ENCODE measurements around the gene EML1.

EML1 gene

GRCh38 chr14:99971087-99971940, 178.1 kb downstream of the EML1 start:
- H3K4me3 ChIP-seq (ENCODE audit: low read depth in 1 of 2, low read length in 2 of 2) = peak overlapping the region; percentile 24 to 84
- no peak overlapping the region for H3K27ac ChIP-seq (ENCODE audit: low read depth, low read length)
- no peaks in the 10 kb centered on the region for H3K27me3 ChIP-seq (ENCODE audit: control insufficient read depth in 1 of 2, insufficient read depth in 2 of 2, low read length in 2 of 2)
- no peaks in the 10 kb centered on the region for H3K36me3 ChIP-seq (ENCODE audit: insufficient read depth, low read length)
- H3K9me3 ChIP-seq (ENCODE audit: low read length) = no peaks in the 10 kb centered on the region
- H3K9ac ChIP-seq (ENCODE audit: low read length) = no peak overlapping the region
- H3K4me1 ChIP-seq (ENCODE audit: insufficient read depth, low read length) = peaks cover 9% of the 10 kb centered on the region

- H3K27ac ChIP-seq (ENCODE audit: low read depth, low read length) = peak overlapping the region; percentile 30
These were observed 178.9 kb downstream of the EML1 start for GRCh38 chr14:99971941-99972747.

GRCh38 chr14:99972748-99973466, 179.7 kb downstream of the EML1 start:
- Histone ChIP-seq H3K4me3 (ENCODE audit: low read depth in 1 of 2, low read length in 2 of 2) (peak overlapping the region; percentile 70 to 95), H3K27ac (ENCODE audit: low read depth, low read length) (peak overlapping the region; percentile 30), H3K4me1 (ENCODE audit: insufficient read depth, low read length) (peaks cover 9% of the 10 kb centered on the region), H3K9me3 (ENCODE audit: low read length) (no peaks in the 10 kb centered on the region), H3K9ac (ENCODE audit: low read length) (peak overlapping the region; percentile 10), H3K27me3 (ENCODE audit: control insufficient read depth in 1 of 2, insufficient read depth in 2 of 2, low read length in 2 of 2) (no peaks in the 10 kb centered on the region), H3K36me3 (ENCODE audit: insufficient read depth, low read length) (no peaks in the 10 kb centered on the region)

More at GRCh38 chr14:99971941-99972747, 178.9 kb downstream of the EML1 start:
- Histone ChIP-seq H3K27me3 (ENCODE audit: control insufficient read depth in 1 of 2, insufficient read depth in 2 of 2, low read length in 2 of 2) (no peaks in the 10 kb centered on the region), H3K9me3 (ENCODE audit: low read length) (no peaks in the 10 kb centered on the region), H3K36me3 (ENCODE audit: insufficient read depth, low read length) (no peaks in the 10 kb centered on the region), H3K4me3 (ENCODE audit: low read depth in 1 of 2, low read length in 2 of 2) (peak overlapping the region; percentile 70 to 95), H3K9ac (ENCODE audit: low read length) (peak overlapping the region; percentile 10), H3K4me1 (ENCODE audit: insufficient read depth, low read length) (peaks cover 9% of the 10 kb centered on the region)

- Histone ChIP-seq H3K9ac (ENCODE audit: low read length) (no peak overlapping the region), H3K27me3 (ENCODE audit: control insufficient read depth in 1 of 2, insufficient read depth in 2 of 2, low read length in 2 of 2) (no peaks in the 10 kb centered on the region), H3K36me3 (ENCODE audit: insufficient read depth, low read length) (no peaks in the 10 kb centered on the region), H3K27ac (ENCODE audit: low read depth, low read length) (no peak overlapping the region), H3K4me1 (ENCODE audit: insufficient read depth, low read length) (peaks cover 9% of the 10 kb centered on the region), H3K9me3 (ENCODE audit: low read length) (no peaks in the 10 kb centered on the region), H3K4me3 (ENCODE audit: low read depth in 1 of 2, low read length in 2 of 2) (no peak overlapping the region)
These were observed 182.0 kb downstream of the EML1 start for GRCh38 chr14:99975190-99975589.

GRCh38 chr14:99976021-99976420, 182.8 kb downstream of the EML1 start:
- H3K27ac ChIP-seq (ENCODE audit: low read depth, low read length) = no peak overlapping the region
- no peaks in the 10 kb centered on the region for H3K27me3 ChIP-seq (ENCODE audit: control insufficient read depth in 1 of 2, insufficient read depth in 2 of 2, low read length in 2 of 2)
- no peaks in the 10 kb centered on the region for H3K36me3 ChIP-seq (ENCODE audit: insufficient read depth, low read length)
- H3K9ac ChIP-seq (ENCODE audit: low read length) = no peak overlapping the region
- no peaks in the 10 kb centered on the region for H3K9me3 ChIP-seq (ENCODE audit: low read length)
- no peak overlapping the region for H3K4me3 ChIP-seq (ENCODE audit: low read depth in 1 of 2, low read length in 2 of 2)
- H3K4me1 ChIP-seq (ENCODE audit: insufficient read depth, low read length) = peaks cover 5% of the 10 kb centered on the region

GRCh38 chr14:99976681-99977080, 183.5 kb downstream of the EML1 start:
- Histone ChIP-seq H3K9ac (ENCODE audit: low read length) (no peak overlapping the region), H3K4me1 (ENCODE audit: insufficient read depth, low read length) (peaks cover 5% of the 10 kb centered on the region), H3K4me3 (ENCODE audit: low read depth in 1 of 2, low read length in 2 of 2) (no peak overlapping the region), H3K27me3 (ENCODE audit: control insufficient read depth in 1 of 2, insufficient read depth in 2 of 2, low read length in 2 of 2) (no peaks in the 10 kb centered on the region), H3K36me3 (ENCODE audit: insufficient read depth, low read length) (no peaks in the 10 kb centered on the region), H3K9me3 (ENCODE audit: low read length) (no peaks in the 10 kb centered on the region), H3K27ac (ENCODE audit: low read depth, low read length) (no peak overlapping the region)

- no peak overlapping the region for H3K27ac ChIP-seq (ENCODE audit: low read depth, low read length)
- H3K9ac ChIP-seq (ENCODE audit: low read length) = no peak overlapping the region
- peaks cover 9% of the 10 kb centered on the region for H3K4me1 ChIP-seq (ENCODE audit: insufficient read depth, low read length)
- no peak overlapping the region for H3K4me3 ChIP-seq (ENCODE audit: low read depth in 1 of 2, low read length in 2 of 2)
- no peaks in the 10 kb centered on the region for H3K27me3 ChIP-seq (ENCODE audit: control insufficient read depth in 1 of 2, insufficient read depth in 2 of 2, low read length in 2 of 2)
- H3K36me3 ChIP-seq (ENCODE audit: insufficient read depth, low read length) = no peaks in the 10 kb centered on the region
- no peaks in the 10 kb centered on the region for H3K9me3 ChIP-seq (ENCODE audit: low read length)
These were observed 187.1 kb downstream of the EML1 start for GRCh38 chr14:99980299-99980698.

GRCh38 chr14:99981806-99982205, 188.6 kb downstream of the EML1 start:
- Histone ChIP-seq H3K9ac (ENCODE audit: low read length) (no peak overlapping the region), H3K36me3 (ENCODE audit: insufficient read depth, low read length) (no peaks in the 10 kb centered on the region), H3K4me1 (ENCODE audit: insufficient read depth, low read length) (peaks cover 9% of the 10 kb centered on the region), H3K27me3 (ENCODE audit: control insufficient read depth in 1 of 2, insufficient read depth in 2 of 2, low read length in 2 of 2) (no peaks in the 10 kb centered on the region), H3K27ac (ENCODE audit: low read depth, low read length) (no peak overlapping the region), H3K4me3 (ENCODE audit: low read depth in 1 of 2, low read length in 2 of 2) (no peak overlapping the region), H3K9me3 (ENCODE audit: low read length) (no peaks in the 10 kb centered on the region)

GRCh38 chr14:99982537-99983250, 189.5 kb downstream of the EML1 start:
- H3K27me3 ChIP-seq (ENCODE audit: control insufficient read depth in 1 of 2, insufficient read depth in 2 of 2, low read length in 2 of 2) = no peaks in the 10 kb centered on the region
- H3K9ac ChIP-seq (ENCODE audit: low read length) = no peak overlapping the region
- H3K9me3 ChIP-seq (ENCODE audit: low read length) = no peaks in the 10 kb centered on the region
- no peaks in the 10 kb centered on the region for H3K36me3 ChIP-seq (ENCODE audit: insufficient read depth, low read length)
- H3K4me3 ChIP-seq (ENCODE audit: low read depth in 1 of 2, low read length in 2 of 2) = no peak overlapping the region
- no peak overlapping the region for H3K27ac ChIP-seq (ENCODE audit: low read depth, low read length)
- H3K4me1 ChIP-seq (ENCODE audit: insufficient read depth, low read length) = peaks cover 9% of the 10 kb centered on the region

GRCh38 chr14:99983251-99984015, 190.2 kb downstream of the EML1 start:
- Histone ChIP-seq H3K27me3 (ENCODE audit: control insufficient read depth in 1 of 2, insufficient read depth in 2 of 2, low read length in 2 of 2) (no peaks in the 10 kb centered on the region), H3K9me3 (ENCODE audit: low read length) (no peaks in the 10 kb centered on the region), H3K27ac (ENCODE audit: low read depth, low read length) (no peak overlapping the region), H3K36me3 (ENCODE audit: insufficient read depth, low read length) (no peaks in the 10 kb centered on the region), H3K4me1 (ENCODE audit: insufficient read depth, low read length) (peaks cover 9% of the 10 kb centered on the region), H3K4me3 (ENCODE audit: low read depth in 1 of 2, low read length in 2 of 2) (no peak overlapping the region), H3K9ac (ENCODE audit: low read length) (no peak overlapping the region)

All from muscle layer of colon (tissue), 2 donors.